Lung microvascular endothelial cell (primary cell): ENCODE results near the gene HS3ST4. TPM values are rescaled to one million over a fixed set of nuclear protein-coding genes. Genes with fewer than 3 reads are reported as not detected.

Experiments
- DNase-seq, 2 donors: peaks; one replicate each; pipeline versions ENCODE4 v3.0.0 to v3.0.0-alpha.2; 2010; ENCODE audit warnings: low read depth in 2 of 2
- total RNA-seq: library from RNA; depleted of rRNA; stranded (reverse); fragments of >200 nt; gene quantifications from 2 replicates; pipeline ENCODE4 v1.2.1, GENCODE V29; 2014

Gene HS3ST4
- total RNA-seq = not detected in 2 replicates

GRCh38 chr16:25691519-25692091, at the start of gene HS3ST4:
Gene HS3ST4 (plus strand): TSS chr16:25691959.
- no peak for DNase-seq

GRCh38 chr16:25643633-25644032, 48.1 kb upstream of the HS3ST4 start:
- DNase-seq = no peak

GRCh38 chr16:25656639-25657038, 35.1 kb upstream of the HS3ST4 start:
- DNase-seq = no peak

DNA sequence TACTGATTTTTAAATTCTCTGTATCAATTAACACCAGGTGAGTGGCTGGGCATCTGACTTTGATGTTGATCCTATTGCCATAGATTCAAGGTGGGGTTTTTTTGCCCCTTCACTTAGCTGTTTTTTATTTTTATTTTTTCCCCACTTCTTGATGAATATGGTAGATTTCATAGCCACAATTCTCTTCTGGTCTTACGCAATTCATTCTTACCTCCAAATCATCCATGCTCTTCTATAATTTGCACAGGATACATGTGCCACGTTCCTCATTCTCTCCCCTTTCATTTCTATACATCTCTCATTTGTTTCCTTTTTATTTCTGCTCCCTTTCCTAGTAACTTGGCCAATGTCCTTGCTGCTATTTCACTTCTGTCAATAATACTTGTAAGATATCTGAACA, 14.9 kb upstream of the HS3ST4 start:
- no peak for DNase-seq

GRCh38 chr16:25679511-25679910, 12.2 kb upstream of the HS3ST4 start:
- DNase-seq = no peak

GRCh38 chr16:25689137-25689836, 2.5 kb upstream of the HS3ST4 start:
- DNase-seq = no peak

DNA sequence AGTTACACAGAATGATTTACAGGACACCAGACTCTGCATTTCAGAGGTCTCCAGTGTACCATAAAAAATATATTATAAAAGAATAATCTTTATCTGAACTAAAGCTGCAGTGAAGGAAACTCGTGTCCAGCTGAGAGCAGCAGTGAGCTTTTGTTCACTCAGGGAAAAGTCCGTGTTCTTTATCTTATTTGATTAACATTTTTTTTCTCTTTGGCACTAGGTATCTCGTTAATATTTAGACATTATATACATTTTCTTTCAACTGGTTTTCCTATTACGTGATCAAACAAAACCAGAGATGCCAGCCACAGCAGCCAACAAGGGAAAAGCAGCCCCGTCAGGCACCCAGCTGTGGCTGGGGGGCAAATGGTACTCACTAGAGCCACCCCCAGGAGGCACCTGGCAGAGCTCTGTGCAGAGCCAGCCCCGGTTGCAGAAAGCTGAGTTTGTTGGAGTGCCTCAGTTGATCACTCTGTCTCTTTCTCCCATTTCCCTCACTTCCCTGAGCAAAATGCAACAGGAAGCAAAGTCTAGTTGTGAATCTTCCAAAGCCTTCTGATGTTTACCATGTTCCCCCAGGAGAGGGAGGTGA, 1.1 kb upstream of the HS3ST4 start:
- no peak for DNase-seq

DNA sequence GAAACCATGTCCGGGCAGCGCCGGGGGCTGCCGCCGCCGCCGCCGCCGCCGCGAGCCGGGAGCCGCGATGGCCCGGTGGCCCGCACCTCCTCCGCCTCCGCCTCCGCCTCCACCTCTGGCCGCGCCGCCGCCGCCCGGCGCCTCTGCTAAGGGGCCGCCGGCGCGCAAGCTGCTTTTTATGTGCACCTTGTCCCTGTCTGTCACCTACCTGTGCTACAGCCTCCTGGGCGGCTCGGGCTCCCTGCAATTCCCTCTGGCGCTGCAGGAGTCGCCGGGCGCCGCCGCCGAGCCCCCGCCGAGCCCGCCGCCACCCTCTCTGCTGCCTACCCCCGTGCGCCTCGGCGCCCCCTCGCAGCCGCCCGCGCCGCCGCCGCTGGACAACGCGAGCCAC, 587 bp downstream of the HS3ST4 start:
- DNase-seq = no peak

DNA sequence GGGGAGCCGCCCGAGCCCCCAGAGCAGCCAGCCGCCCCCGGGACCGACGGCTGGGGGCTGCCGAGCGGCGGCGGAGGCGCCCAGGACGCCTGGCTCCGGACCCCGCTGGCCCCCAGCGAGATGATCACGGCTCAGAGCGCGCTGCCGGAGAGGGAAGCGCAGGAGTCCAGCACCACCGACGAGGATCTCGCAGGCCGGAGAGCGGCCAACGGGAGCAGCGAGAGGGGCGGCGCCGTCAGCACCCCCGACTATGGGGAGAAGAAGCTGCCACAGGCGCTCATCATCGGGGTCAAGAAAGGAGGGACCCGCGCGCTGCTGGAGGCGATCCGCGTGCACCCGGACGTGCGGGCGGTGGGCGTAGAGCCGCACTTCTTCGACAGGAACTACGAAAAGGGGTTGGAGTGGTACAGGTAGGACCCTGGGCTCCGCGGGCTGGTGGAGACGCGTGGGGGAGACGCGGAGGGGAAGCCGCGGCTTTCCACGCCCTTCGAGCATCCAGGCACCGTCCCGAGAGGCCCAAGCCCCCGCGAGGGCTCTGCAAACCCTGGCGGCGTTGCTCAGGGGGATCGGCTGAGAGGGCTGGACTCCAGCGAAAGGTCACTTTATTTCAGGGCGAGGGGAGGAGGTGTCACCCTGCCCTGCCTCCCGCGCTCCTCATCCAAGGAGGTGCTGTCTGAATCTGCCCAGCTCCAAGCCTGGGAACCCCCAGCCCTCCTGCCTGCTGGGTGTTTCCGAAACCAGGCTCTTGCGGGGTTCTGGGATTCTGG, 1.2 kb downstream of the HS3ST4 start:
- DNase-seq = no peak

GRCh38 chr16:25693631-25694030, 1.9 kb downstream of the HS3ST4 start:
- no peak for DNase-seq

GRCh38 chr16:25699069-25699468, 7.3 kb downstream of the HS3ST4 start:
- DNase-seq = no peak

DNA sequence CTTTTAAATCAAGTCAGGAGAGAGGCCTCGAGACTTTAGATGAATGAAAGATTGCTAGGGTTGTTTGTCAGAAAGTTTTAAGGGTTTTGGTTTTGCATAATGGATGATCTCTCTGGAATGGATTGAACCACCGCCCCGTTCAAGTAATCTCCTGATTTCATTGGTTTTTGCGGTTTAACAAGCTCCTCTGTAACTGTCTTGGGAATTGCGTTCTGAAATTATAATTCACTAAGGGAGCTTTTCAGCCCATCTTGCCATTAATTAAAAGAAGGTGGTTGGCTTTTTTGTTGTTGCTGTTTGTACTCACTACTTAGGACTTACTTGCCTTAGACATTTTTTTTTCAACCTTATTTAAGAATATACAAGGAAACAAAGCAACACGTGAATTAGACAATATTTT, 8.8 kb downstream of the HS3ST4 start:
- DNase-seq = no peak

- DNase-seq = no peak
Measured at GRCh38 chr16:25707553-25707952, 15.8 kb downstream of the HS3ST4 start.

DNA sequence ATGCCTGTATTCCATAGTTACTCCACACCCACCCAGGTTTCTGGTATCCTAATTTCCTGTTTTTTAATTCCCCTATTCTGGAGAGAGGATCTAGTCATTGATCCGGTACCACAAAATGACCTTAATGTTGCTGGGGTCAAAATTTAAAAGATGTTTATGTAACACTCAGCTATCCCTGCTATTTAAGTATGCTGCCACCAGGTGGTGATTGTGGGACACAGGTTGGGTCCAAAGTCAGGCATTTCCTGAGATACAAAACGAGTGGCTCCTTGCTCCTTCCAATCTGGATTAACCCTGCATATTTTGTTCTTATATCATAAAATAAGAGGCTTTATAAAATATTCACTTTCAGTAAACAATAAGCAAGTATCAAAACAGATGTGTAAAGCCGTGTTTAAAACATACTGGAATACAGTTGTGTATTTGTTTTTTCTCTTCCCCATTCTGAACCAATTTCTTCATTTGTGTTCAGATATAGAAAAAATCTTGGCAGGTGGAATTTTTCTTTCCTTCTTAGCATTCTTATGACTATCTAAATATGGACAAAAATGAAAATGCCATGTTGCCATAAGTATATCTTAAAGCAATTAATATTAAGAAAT, 16.3 kb downstream of the HS3ST4 start:
- peak; percentile 14 to 17 for DNase-seq

GRCh38 chr16:25709213-25709612, 17.5 kb downstream of the HS3ST4 start:
- DNase-seq = no peak

- no peak for DNase-seq
Measured at GRCh38 chr16:25713785-25714570, 22.2 kb downstream of the HS3ST4 start.

DNA sequence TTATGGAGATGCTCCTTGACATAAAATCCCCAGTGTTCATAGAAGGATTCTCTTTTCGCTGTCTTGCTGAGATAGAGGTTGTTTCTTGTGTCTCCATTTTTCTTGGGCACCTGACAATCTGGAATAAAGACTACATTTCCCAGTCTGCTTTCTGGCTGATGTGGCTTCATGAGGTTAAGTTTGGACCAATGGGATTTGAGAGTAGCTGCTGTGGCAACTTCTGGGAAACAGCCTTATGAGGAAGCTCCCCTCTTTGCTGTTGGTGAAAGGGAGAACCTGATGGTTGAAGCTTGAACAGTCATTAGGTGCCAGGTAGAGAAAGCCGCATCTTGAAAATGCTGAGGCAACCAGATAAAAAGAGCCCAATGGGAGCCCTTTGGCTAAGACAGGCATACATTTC, 24.4 kb downstream of the HS3ST4 start:
- no peak for DNase-seq

- no peak for DNase-seq
Measured at GRCh38 chr16:25721439-25721838, 29.7 kb downstream of the HS3ST4 start.

DNA sequence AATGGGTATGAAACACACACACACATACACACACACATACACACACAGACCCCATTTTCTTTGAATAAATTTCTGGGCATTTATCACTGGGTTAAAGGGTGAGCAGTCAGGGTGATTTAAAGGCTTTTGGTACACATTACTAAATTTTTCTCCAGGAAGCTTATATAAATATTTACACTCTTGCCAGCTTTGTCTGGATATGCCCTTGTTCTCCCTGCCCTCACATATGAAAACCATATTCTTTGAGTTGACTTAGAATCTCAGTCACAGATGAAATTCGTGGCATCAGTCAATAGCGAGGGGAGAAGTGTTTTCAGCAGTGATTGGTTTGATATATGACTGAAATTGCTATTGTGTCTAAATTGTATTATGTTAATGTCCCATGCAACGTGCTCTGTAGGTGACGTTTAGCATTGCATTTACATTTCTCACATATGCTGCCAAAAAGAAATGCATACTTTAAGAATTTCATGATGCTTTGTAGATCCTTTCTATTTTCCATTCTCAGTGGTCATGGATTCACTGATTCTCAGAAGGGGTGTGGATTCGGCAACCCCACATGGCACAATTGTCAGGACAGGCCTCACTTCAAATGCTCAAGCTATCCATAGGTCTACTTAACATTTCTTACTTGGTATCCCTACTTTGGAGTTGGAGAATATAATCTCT, 34.8 kb downstream of the HS3ST4 start:
- DNase-seq = no peak

GRCh38 chr16:25729188-25729915, 37.6 kb downstream of the HS3ST4 start:
- DNase-seq = no peak
